AG10803 (cell line): ENCODE measurements around the gene EPHB1.

Experiments used
- DNase-seq: peaks from one replicate; pipeline ENCODE4 v3.0.0; 2010; ENCODE audit warnings: low read depth
- H3K4me3 ChIP-seq: 2 replicates; pipeline ENCODE4 v1.5.1; 2011; ENCODE audit warnings: mild to moderate bottlenecking, low read length, control low read depth
- TF ChIP-seq, protein P1 (sequence below): conservative IDR thresholded peaks from 2 replicates; pipeline ENCODE4 v1.5.1; 2011; ENCODE audit warnings: mild to moderate bottlenecking, low read length, control low read depth, inconsistent platforms

Gene EPHB1

GRCh38 chr3:135157045-135157740, 362.1 kb downstream of the EPHB1 start:
- DNase-seq, result no peak
- TF ChIP-seq, protein P1, sequence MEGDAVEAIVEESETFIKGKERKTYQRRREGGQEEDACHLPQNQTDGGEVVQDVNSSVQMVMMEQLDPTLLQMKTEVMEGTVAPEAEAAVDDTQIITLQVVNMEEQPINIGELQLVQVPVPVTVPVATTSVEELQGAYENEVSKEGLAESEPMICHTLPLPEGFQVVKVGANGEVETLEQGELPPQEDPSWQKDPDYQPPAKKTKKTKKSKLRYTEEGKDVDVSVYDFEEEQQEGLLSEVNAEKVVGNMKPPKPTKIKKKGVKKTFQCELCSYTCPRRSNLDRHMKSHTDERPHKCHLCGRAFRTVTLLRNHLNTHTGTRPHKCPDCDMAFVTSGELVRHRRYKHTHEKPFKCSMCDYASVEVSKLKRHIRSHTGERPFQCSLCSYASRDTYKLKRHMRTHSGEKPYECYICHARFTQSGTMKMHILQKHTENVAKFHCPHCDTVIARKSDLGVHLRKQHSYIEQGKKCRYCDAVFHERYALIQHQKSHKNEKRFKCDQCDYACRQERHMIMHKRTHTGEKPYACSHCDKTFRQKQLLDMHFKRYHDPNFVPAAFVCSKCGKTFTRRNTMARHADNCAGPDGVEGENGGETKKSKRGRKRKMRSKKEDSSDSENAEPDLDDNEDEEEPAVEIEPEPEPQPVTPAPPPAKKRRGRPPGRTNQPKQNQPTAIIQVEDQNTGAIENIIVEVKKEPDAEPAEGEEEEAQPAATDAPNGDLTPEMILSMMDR, result no peak
- no peak overlapping the region for H3K4me3 ChIP-seq

GRCh38 chr3:135158520-135158919, 363.5 kb downstream of the EPHB1 start:
- no peak overlapping the region for H3K4me3 ChIP-seq
- no peak for DNase-seq
- TF ChIP-seq, protein P1, result no peak

GRCh38 chr3:135159681-135160247, 364.7 kb downstream of the EPHB1 start:
- TF ChIP-seq, protein P1, result no peak
- H3K4me3 ChIP-seq, result no peak overlapping the region

GRCh38 chr3:135161425-135161824, 366.4 kb downstream of the EPHB1 start:
- no peak for DNase-seq

More at GRCh38 chr3:135159681-135160247, 364.7 kb downstream of the EPHB1 start:
- no peak for DNase-seq

GRCh38 chr3:135163701-135164100, 368.6 kb downstream of the EPHB1 start:
- DNase-seq, result no peak
- TF ChIP-seq, protein P1, result no peak
- no peak overlapping the region for H3K4me3 ChIP-seq

More at GRCh38 chr3:135161425-135161824, 366.4 kb downstream of the EPHB1 start:
- H3K4me3 ChIP-seq, result no peak overlapping the region
- TF ChIP-seq, protein P1, result no peak

- TF ChIP-seq, protein P1, result no peak
- H3K4me3 ChIP-seq, result no peak overlapping the region
- DNase-seq, result no peak
Observed at GRCh38 chr3:135165260-135165659, 370.2 kb downstream of the EPHB1 start.

DNA sequence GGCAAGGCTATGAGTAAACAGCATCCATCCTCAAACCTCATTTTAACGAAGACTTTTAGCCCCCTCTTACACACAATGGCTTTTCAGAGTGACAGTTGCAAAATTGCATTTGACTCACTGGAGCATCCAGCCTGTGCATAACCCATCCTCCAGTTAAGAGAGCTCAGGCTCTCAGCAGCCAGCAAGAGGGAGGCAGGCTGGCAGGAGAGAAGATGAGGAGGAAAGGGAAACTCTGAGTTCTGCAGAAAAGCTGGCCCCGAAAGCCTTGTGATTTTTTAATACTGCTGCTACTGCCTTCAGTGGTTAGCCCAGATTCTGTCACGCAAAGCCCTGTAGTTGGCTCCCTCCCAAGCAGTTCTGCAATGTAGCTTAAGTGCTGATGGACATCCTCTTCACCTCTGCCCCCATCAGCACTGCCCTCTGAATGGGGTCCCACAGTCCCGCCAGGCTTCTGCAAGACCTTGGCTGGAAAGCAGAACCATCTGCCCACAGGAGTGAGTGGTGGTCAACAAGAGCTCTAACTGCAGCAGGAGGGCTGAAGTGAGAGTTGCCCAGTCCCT, 371.3 kb downstream of the EPHB1 start:
- DNase-seq, result no peak
- H3K4me3 ChIP-seq, result no peak overlapping the region
- TF ChIP-seq, protein P1, result no peak
